ENCODE results near the gene ERO1B. TPM values are rescaled to one million over a fixed set of nuclear protein-coding genes. Genes with fewer than 3 reads are reported as not detected.

ERO1B gene
- total RNA-seq, 1 experiment from 2014 or later: not detected

DNA sequence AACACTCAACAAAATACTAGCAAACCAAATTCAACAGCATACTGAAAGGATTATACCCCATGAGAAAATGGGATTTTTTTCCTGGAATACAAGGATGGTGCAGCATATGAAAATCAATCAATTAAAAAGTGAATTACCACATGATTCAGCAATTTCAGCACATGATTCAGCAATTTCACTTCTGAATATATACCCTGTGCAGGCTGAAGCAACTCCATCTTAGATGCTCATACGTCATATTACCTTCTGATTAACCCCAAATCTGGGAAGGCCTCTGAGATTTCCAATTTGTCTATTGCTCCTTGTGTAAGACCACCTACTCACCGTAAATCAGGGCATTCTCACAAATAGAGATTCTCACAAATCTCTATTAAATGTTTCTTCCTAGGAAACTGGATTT is 43.8 kb upstream of the ERO1B start:
- H3F3A ChIP-seq (ENCODE audit: insufficient read depth, low read depth): no peaks in the 10 kb centered on the region
- DNase-seq: no peak
- no peak overlapping the region for H2AFZ ChIP-seq
- H3K4me3 ChIP-seq: no peak overlapping the region
- ChIA-PET POLR2A (ENCODE audit: unreplicated experiment) (no interaction called here), CTCF (no interaction called here)
- no peak overlapping the region for H3K27ac ChIP-seq
- H3K36me3 ChIP-seq (ENCODE audit: low read depth): no peaks in the 10 kb centered on the region
- H3K9me3 ChIP-seq (ENCODE audit: insufficient read depth, low read depth): peaks cover 13% of the 10 kb centered on the region; the same call in 1 of the 2 replicates
- H3K79me2 ChIP-seq (ENCODE audit: low read depth): no peaks in the 10 kb centered on the region
- H4K20me1 ChIP-seq (ENCODE audit: insufficient read depth): no peaks in the 10 kb centered on the region
- no peaks in the 10 kb centered on the region for H3K4me1 ChIP-seq (replicated peaks; ENCODE audit: insufficient read depth)
- H3K9me2 ChIP-seq (ENCODE audit: insufficient read depth): no peaks in the 10 kb centered on the region
- intact Hi-C loops (cut with micrococcal nuclease; ENCODE audit: unreplicated experiment): no loop called here
- no peak overlapping the region for H3K4me2 ChIP-seq
- no peaks in the 10 kb centered on the region for H3K27me3 ChIP-seq (ENCODE audit: insufficient read depth, low read depth)
- TF ChIP-seq, protein P1, sequence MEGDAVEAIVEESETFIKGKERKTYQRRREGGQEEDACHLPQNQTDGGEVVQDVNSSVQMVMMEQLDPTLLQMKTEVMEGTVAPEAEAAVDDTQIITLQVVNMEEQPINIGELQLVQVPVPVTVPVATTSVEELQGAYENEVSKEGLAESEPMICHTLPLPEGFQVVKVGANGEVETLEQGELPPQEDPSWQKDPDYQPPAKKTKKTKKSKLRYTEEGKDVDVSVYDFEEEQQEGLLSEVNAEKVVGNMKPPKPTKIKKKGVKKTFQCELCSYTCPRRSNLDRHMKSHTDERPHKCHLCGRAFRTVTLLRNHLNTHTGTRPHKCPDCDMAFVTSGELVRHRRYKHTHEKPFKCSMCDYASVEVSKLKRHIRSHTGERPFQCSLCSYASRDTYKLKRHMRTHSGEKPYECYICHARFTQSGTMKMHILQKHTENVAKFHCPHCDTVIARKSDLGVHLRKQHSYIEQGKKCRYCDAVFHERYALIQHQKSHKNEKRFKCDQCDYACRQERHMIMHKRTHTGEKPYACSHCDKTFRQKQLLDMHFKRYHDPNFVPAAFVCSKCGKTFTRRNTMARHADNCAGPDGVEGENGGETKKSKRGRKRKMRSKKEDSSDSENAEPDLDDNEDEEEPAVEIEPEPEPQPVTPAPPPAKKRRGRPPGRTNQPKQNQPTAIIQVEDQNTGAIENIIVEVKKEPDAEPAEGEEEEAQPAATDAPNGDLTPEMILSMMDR (conservative IDR thresholded peaks at IDR 0.05): no peak
- TF ChIP-seq EZH2 (IDR thresholded peaks at IDR 0.05; ENCODE audit: low read depth): no peak
- BruUV-seq (replicated peaks): no TSS peak

DNA sequence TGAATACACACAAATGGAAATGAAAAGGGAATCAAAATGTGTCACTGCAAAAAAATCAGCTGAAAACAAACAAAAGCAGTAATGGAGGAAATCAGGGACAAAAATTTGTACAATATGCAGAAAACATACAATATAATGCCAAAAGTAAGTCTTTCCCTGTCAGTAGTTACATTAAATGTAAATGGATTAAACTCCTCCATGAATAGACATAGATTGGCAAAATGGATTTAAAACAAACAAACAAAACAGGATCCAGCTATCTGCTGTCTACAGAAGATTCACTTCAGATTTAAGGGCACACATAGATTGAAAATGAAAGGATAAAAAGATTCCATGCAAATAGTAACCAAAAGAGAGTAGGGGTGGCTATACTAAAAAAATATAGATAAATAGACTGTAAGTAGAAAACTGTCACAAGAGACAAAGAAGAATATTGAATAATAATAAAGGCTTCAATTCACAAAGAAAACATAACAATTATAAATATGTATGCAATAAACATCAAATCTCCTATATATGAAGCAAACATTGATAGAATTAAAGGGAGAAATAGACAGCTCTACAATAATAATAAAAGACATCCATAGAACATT is 42.2 kb upstream of the ERO1B start:
- intact Hi-C loops (cut with micrococcal nuclease; ENCODE audit: unreplicated experiment): no loop called here
- DNase-seq: no peak
- Histone ChIP-seq H3K27ac (no peak overlapping the region), H3K27me3 (ENCODE audit: insufficient read depth, low read depth) (no peaks in the 10 kb centered on the region), H3K9me2 (ENCODE audit: insufficient read depth) (no peaks in the 10 kb centered on the region), H3K36me3 (ENCODE audit: low read depth) (no peaks in the 10 kb centered on the region), H3K4me1 (replicated peaks; ENCODE audit: insufficient read depth) (no peaks in the 10 kb centered on the region), H4K20me1 (ENCODE audit: insufficient read depth) (no peaks in the 10 kb centered on the region), H3K79me2 (ENCODE audit: low read depth) (no peaks in the 10 kb centered on the region), H3F3A (ENCODE audit: insufficient read depth, low read depth) (no peaks in the 10 kb centered on the region), H3K9me3 (ENCODE audit: insufficient read depth, low read depth) (peaks cover 13% of the 10 kb centered on the region; the same call in 1 of the 2 replicates), H3K4me3 (no peak overlapping the region), H2AFZ (no peak overlapping the region), H3K4me2 (no peak overlapping the region)
- no peak for TF ChIP-seq EZH2 (IDR thresholded peaks at IDR 0.05; ENCODE audit: low read depth)
- TF ChIP-seq, protein P1 (conservative IDR thresholded peaks at IDR 0.05): no peak
- no TSS peak for BruUV-seq (replicated peaks)
- ChIA-PET CTCF (no interaction called here), POLR2A (ENCODE audit: unreplicated experiment) (no interaction called here)

DNA sequence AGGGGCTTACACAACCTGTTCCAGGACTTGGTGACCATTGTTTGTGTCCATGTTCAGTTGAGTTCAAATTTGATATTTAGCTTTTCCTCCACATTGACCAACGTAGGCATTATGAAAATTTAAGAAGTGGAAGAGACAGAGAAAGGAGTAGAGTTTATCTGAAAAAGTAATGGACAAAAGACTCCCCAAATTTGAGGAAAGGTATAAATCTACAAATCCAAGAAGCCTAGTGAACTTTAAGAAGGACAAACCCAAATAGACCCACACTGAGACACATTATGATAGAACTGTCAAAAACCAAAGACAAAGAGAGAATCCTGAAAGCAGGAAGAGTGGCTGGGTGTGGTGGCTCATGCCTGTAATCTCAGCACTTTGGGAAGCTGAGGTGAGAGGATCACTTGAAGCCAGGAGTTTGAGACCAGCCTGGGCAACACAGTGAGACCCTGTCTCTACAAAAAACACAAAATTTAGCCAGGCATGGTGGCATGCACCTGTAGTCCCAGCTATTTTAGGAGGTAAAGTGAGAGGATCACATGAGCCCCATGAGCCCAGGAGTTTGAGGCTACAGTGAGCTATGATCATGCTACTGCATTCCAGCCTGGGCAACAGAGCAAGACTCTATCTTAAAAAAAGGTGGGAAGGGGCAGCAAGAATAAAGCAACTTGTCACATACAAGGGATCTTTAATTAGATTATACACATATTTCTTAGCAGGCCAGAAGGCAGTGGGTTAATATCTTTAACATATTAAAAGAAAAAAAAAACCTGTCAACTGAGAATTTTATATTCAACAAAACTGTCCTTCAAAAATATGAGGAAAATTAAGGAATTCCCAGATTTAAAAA is 41.0 kb upstream of the ERO1B start:
- DNase-seq: no peak
- Histone ChIP-seq H3F3A (ENCODE audit: insufficient read depth, low read depth) (no peaks in the 10 kb centered on the region), H3K9me2 (ENCODE audit: insufficient read depth) (no peaks in the 10 kb centered on the region), H2AFZ (no peak overlapping the region), H3K9me3 (ENCODE audit: insufficient read depth, low read depth) (peaks cover 13% of the 10 kb centered on the region; the same call in 1 of the 2 replicates), H3K36me3 (ENCODE audit: low read depth) (no peaks in the 10 kb centered on the region), H3K79me2 (ENCODE audit: low read depth) (no peaks in the 10 kb centered on the region), H3K4me1 (replicated peaks; ENCODE audit: insufficient read depth) (no peaks in the 10 kb centered on the region), H3K27me3 (ENCODE audit: insufficient read depth, low read depth) (no peaks in the 10 kb centered on the region), H3K27ac (no peak overlapping the region), H4K20me1 (ENCODE audit: insufficient read depth) (no peaks in the 10 kb centered on the region), H3K4me3 (no peak overlapping the region), H3K4me2 (no peak overlapping the region)
- TF ChIP-seq, protein P1 (conservative IDR thresholded peaks at IDR 0.05): no peak
- no peak for TF ChIP-seq EZH2 (IDR thresholded peaks at IDR 0.05; ENCODE audit: low read depth)
- POLR2A ChIA-PET (ENCODE audit: unreplicated experiment): no interaction called here
- CTCF ChIA-PET: no interaction called here
- intact Hi-C loops (cut with micrococcal nuclease; ENCODE audit: unreplicated experiment): no loop called here
- no TSS peak for BruUV-seq (replicated peaks)
